HG02759 (cell line): ENCODE results near the gene GAREM1.
"Not testable (repeated sequence)": the region's sequence is repeated elsewhere in the genome, so short reads cannot be mapped to it uniquely, and the experiment has no call there.

Experiments used
- ATAC-seq: cut with Tn5 transposase; IDR thresholded peaks from one replicate; pipeline ENCODE4 v1.9.1; 2021; ENCODE audit warnings: mild to moderate bottlenecking, moderate library complexity; ENCODE audit not compliant: unreplicated experiment

GAREM1 gene

GRCh38 chr18:32267463-32267862 is 203.2 kb downstream of the GAREM1 start:
- no peak for ATAC-seq

- ATAC-seq: no peak
Measured at GRCh38 chr18:32264401-32264800, 206.3 kb downstream of the GAREM1 start.

DNA sequence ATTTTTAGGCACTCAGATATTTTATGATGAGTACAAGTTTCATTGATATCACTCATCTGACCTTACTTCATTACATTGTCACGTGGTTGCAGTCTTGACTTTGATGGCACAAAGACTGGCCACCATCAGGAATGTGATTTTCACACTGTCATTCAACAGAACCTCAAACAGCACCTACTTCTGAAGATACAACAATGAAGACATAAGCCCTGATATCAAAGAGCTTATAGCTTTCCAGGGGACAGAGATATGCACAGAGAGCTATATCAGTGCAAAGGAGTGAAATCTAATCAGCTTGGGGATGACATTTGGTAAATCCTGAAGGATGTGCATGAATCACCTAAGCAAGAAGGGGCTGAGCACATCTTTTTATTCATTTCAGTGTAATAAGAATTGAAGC is 208.6 kb downstream of the GAREM1 start:
- no peak for ATAC-seq

DNA sequence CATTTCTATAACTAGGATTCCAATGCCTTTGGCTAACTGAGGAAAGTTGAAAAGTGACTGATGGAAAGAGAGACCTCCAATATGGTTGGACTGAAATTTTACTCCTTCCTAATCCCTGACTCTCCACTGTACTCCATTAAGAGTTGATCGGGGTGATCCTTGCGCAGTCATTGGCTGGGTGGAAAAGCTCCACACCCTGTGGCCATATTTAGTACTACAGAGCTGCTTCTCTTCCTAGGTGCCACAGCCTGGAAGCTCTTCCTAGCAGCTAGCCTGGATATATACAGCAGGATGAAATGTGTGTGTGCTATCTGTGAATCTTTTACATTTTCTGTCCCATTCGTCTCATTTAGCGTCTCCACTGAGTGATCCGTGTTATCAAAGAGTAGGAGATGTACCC is 209.7 kb downstream of the GAREM1 start:
- no peak for ATAC-seq

GRCh38 chr18:32259553-32259952 is 211.1 kb downstream of the GAREM1 start:
- no peak for ATAC-seq

GRCh38 chr18:32258558-32259204 is 212.0 kb downstream of the GAREM1 start:
- ATAC-seq: no peak

GRCh38 chr18:32258148-32258547 is 212.5 kb downstream of the GAREM1 start:
- no peak for ATAC-seq

GRCh38 chr18:32257084-32257785 is 213.4 kb downstream of the GAREM1 start:
- ATAC-seq: no peak

GRCh38 chr18:32255570-32255969 is 215.1 kb downstream of the GAREM1 start:
- ATAC-seq: no peak

GRCh38 chr18:32252141-32252860 is 218.4 kb downstream of the GAREM1 start:
- ATAC-seq: no peak

DNA sequence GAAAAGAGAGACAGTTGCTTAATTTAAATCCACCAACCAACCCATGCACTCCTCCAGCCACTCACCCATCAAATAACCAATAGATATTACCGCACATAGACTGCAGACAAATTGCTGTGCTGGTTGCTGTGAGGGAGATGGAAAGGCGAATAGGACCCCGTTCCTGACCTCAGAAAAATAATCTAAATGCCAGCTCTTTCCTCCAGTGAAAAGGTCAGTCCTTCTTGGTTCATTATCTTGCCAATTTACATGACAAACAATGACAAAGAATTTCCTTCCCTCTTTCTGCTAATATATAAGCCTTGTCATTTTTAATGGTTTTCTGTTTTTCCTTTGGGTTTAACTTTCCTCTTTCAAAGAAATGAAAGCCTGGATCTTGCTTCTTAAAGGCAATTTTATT is 219.2 kb downstream of the GAREM1 start:
- no peak for ATAC-seq

DNA sequence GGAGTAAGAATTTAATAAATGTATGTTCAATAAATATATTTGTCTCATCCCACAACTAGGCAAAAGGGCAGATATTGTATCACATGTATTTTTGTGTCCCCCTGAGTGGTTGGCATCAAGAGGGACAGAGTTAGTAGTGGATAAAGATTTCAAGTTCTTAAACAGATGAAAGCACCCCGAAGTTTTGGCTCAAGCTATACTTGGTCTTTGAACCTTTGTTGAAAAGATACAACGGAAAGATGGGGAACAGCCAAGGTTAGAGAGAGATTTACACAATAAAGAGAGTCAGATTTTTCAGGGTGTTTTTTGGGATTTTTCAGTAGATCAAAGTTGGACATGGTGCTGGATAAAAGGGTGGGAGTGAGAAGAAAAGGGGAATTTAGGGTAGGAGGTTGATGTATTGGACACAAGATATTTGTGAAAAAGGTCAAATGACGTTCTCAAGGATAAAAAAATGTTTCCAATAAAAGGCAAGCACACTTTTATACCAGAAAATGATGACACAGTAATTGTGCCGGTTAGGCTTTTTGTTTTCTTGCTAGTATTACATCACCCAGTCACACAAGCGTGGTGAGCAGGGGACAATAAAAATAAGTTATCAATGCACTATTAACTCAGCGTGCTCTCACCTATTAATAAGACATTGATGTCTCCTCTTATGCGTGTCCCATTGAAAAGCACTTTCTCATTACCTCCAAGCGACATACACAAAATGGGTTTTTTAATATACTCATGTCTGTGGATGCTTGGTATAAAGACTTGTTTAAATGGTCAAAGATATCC is 221.3 kb downstream of the GAREM1 start:
- ATAC-seq: no peak

- no peak for ATAC-seq
Measured at GRCh38 chr18:32244881-32245280, 225.8 kb downstream of the GAREM1 start.

- no peak for ATAC-seq
Measured at GRCh38 chr18:32243358-32243757, 227.3 kb downstream of the GAREM1 start.

DNA sequence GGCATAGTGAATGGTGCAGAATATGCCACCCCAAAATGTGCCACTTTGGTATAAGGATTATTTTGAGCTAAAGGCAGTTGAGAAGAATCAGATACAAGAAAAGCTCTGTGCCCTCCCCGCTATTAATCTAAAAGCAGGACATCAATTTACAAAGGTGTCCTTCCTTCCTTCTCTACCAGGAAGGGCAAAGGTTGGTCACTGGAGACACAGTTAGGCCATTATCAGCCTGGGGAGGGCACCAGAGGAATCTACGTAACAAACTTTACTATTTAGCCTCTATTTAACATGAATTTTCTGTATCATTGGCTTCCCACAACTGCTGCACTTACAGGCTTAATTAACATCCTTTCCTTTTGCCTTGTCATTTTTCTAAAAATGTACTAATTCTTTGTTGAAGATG is 228.3 kb downstream of the GAREM1 start:
- no peak for ATAC-seq

DNA sequence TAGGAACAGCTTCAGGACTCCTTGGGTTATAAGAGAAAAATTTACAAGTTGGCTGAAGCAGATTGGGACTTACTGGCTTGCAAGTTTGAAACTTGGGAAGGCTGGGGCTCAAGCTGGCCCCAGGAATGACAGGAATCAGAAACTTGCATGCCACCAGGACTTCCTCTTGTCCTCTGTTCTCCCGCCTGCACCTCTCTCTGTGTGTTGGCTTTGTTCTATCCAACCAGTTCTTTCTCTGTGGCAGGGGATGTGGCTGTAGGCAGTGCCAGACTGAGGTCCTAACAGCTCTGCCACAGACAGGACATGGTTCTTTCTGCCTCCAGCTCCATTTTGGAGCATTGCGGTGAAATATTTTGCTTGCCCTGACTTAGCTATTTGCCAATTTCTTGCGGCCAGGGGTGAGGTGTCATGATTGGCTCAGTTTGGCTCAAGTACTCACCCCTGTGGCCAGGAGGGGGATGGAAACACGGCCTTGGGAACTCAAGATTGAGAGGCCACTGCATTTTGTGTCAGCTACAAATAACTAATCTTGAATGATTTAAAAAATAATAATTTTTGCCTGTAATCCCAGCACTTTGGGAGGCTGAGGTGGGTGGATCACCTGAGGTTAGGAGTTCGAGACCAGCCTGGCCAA is 231.9 kb downstream of the GAREM1 start:
- no peak for ATAC-seq

DNA sequence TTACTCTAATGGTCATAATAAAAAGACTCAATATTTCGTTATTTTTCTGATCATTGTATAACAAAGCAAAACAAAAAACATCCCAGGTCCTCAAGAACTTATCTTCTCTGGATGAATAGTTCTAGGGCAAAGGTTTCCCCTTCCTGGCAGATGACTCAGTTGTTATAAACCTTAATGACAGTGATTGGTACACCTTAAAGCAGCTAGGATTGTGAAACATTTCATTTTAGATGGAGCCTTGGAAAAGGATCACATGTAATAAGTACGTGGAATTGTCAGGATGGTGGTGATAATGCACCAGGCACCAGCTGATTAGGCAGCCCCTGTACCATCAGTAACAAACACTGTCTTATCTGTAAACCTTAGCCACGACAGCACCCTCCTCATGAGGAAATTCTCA is 233.6 kb downstream of the GAREM1 start:
- no peak for ATAC-seq

- not testable (repeated sequence) for ATAC-seq
Measured at GRCh38 chr18:32233348-32233747, 237.3 kb downstream of the GAREM1 start.

DNA sequence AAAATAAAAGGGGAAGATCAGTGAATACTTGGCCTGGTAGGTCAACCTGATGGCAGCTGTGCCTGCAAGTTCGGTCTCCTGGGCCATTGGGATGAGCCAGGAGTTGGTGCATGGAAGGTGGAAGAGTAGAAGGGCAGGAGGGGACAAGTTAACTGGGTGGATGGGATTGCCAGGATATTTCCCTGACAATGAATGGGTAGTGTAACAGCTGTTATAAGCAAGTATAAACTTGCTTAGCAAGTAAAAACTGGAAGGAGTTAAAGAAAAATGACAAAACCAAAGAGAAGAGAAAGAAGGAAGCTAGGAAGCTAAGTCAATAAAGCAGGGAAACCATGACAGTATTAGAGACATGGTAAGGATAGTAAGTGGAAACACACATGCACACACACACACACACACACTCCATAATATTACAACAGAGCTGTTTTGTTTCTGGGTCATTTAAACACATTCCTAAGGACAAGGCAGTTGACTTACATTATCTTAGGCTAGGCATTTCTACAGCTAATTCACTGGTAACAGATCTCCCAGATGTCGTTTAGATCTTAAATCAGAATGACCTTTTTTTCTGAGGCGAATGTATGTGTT is 251.2 kb downstream of the GAREM1 start:
- no peak for ATAC-seq

DNA sequence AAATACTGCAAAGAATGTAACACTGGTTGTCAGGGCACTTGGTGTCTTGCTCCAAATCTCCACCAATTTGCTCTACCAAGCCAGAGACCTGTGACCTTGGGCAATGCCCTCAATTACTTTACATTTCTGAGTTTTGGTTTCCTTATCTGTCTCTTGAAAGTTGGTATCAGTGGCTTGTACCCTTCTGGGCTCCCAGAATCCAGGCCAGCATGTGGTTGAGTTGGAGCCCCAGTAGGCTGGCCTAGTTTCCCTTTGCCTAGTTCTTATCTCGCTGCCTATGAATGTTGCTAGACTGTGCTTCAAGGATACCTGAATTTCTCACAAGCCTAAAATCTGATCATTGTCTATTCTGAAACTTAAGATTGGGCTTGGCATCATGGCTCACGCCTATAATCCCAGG is 254.3 kb downstream of the GAREM1 start:
- ATAC-seq: no peak
